ENCODE measurements around the gene TFDP2.

TFDP2 gene

GRCh38 chr3:142029791-142030190, 119.6 kb downstream of the TFDP2 start:
- Histone ChIP-seq H3K27me3 (ENCODE audit: control insufficient read depth in 1 of 2, insufficient read depth in 2 of 2, low read length in 2 of 2) (no peaks in the 10 kb centered on the region), H3K4me3 (ENCODE audit: low read depth in 1 of 2, low read length in 2 of 2) (peak overlapping the region in 1 of 2 donors; percentile 29), H3K4me1 (ENCODE audit: insufficient read depth, low read length) (peaks cover 15% of the 10 kb centered on the region), H3K27ac (ENCODE audit: low read depth, low read length) (no peak overlapping the region), H3K9ac (ENCODE audit: low read length) (peak overlapping the region; percentile 36), H3K36me3 (ENCODE audit: insufficient read depth, low read length) (no peaks in the 10 kb centered on the region), H3K9me3 (ENCODE audit: low read length) (no peaks in the 10 kb centered on the region)

- peaks cover 15% of the 10 kb centered on the region for H3K4me1 ChIP-seq (ENCODE audit: insufficient read depth, low read length)
- H3K27ac ChIP-seq (ENCODE audit: low read depth, low read length): no peak overlapping the region
Measured at GRCh38 chr3:142029052-142029642, 120.2 kb downstream of the TFDP2 start.

GRCh38 chr3:142028243-142028777, 121.0 kb downstream of the TFDP2 start:
- H3K4me1 ChIP-seq (ENCODE audit: insufficient read depth, low read length): peaks cover 15% of the 10 kb centered on the region
- H3K27ac ChIP-seq (ENCODE audit: low read depth, low read length): peak overlapping the region; percentile 34
- H3K27me3 ChIP-seq (ENCODE audit: control insufficient read depth in 1 of 2, insufficient read depth in 2 of 2, low read length in 2 of 2): no peaks in the 10 kb centered on the region
- no peaks in the 10 kb centered on the region for H3K36me3 ChIP-seq (ENCODE audit: insufficient read depth, low read length)
- H3K9me3 ChIP-seq (ENCODE audit: low read length): no peaks in the 10 kb centered on the region
- H3K4me3 ChIP-seq (ENCODE audit: low read depth in 1 of 2, low read length in 2 of 2): peak overlapping the region; percentile 32 to 51
- H3K9ac ChIP-seq (ENCODE audit: low read length): no peak overlapping the region

More at GRCh38 chr3:142029052-142029642, 120.2 kb downstream of the TFDP2 start:
- no peak overlapping the region for H3K9ac ChIP-seq (ENCODE audit: low read length)
- H3K27me3 ChIP-seq (ENCODE audit: control insufficient read depth in 1 of 2, insufficient read depth in 2 of 2, low read length in 2 of 2): no peaks in the 10 kb centered on the region
- H3K4me3 ChIP-seq (ENCODE audit: low read depth in 1 of 2, low read length in 2 of 2): no peak overlapping the region
- no peaks in the 10 kb centered on the region for H3K9me3 ChIP-seq (ENCODE audit: low read length)
- no peaks in the 10 kb centered on the region for H3K36me3 ChIP-seq (ENCODE audit: insufficient read depth, low read length)

- H3K36me3 ChIP-seq (ENCODE audit: insufficient read depth, low read length): no peaks in the 10 kb centered on the region
- peaks cover 15% of the 10 kb centered on the region for H3K4me1 ChIP-seq (ENCODE audit: insufficient read depth, low read length)
- peak overlapping the region; percentile 22 to 33 for H3K4me3 ChIP-seq (ENCODE audit: low read depth in 1 of 2, low read length in 2 of 2)
Measured at GRCh38 chr3:142027735-142028134, 121.6 kb downstream of the TFDP2 start.

GRCh38 chr3:142027300-142027699, 122.0 kb downstream of the TFDP2 start:
- Histone ChIP-seq H3K27ac (ENCODE audit: low read depth, low read length) (no peak overlapping the region), H3K4me3 (ENCODE audit: low read depth in 1 of 2, low read length in 2 of 2) (peak overlapping the region in 1 of 2 donors; percentile 22), H3K36me3 (ENCODE audit: insufficient read depth, low read length) (no peaks in the 10 kb centered on the region), H3K27me3 (ENCODE audit: control insufficient read depth in 1 of 2, insufficient read depth in 2 of 2, low read length in 2 of 2) (no peaks in the 10 kb centered on the region), H3K4me1 (ENCODE audit: insufficient read depth, low read length) (peaks cover 16% of the 10 kb centered on the region), H3K9ac (ENCODE audit: low read length) (no peak overlapping the region), H3K9me3 (ENCODE audit: low read length) (no peaks in the 10 kb centered on the region)

More at GRCh38 chr3:142027735-142028134, 121.6 kb downstream of the TFDP2 start:
- H3K27ac ChIP-seq (ENCODE audit: low read depth, low read length): no peak overlapping the region
- no peaks in the 10 kb centered on the region for H3K9me3 ChIP-seq (ENCODE audit: low read length)
- H3K27me3 ChIP-seq (ENCODE audit: control insufficient read depth in 1 of 2, insufficient read depth in 2 of 2, low read length in 2 of 2): no peaks in the 10 kb centered on the region
- no peak overlapping the region for H3K9ac ChIP-seq (ENCODE audit: low read length)

- no peaks in the 10 kb centered on the region for H3K9me3 ChIP-seq (ENCODE audit: low read length)
- no peaks in the 10 kb centered on the region for H3K36me3 ChIP-seq (ENCODE audit: insufficient read depth, low read length)
- no peak overlapping the region for H3K27ac ChIP-seq (ENCODE audit: low read depth, low read length)
- peaks cover 19% of the 10 kb centered on the region for H3K4me1 ChIP-seq (ENCODE audit: insufficient read depth, low read length)
- H3K27me3 ChIP-seq (ENCODE audit: control insufficient read depth in 1 of 2, insufficient read depth in 2 of 2, low read length in 2 of 2): no peaks in the 10 kb centered on the region
- no peak overlapping the region for H3K4me3 ChIP-seq (ENCODE audit: low read depth in 1 of 2, low read length in 2 of 2)
- H3K9ac ChIP-seq (ENCODE audit: low read length): no peak overlapping the region
Measured at GRCh38 chr3:142026333-142026732, 123.0 kb downstream of the TFDP2 start.

- Histone ChIP-seq H3K9ac (ENCODE audit: low read length) (no peak overlapping the region), H3K27me3 (ENCODE audit: control insufficient read depth in 1 of 2, insufficient read depth in 2 of 2, low read length in 2 of 2) (no peaks in the 10 kb centered on the region), H3K4me1 (ENCODE audit: insufficient read depth, low read length) (peaks cover 16% of the 10 kb centered on the region), H3K36me3 (ENCODE audit: insufficient read depth, low read length) (no peaks in the 10 kb centered on the region), H3K4me3 (ENCODE audit: low read depth in 1 of 2, low read length in 2 of 2) (no peak overlapping the region), H3K27ac (ENCODE audit: low read depth, low read length) (no peak overlapping the region), H3K9me3 (ENCODE audit: low read length) (no peaks in the 10 kb centered on the region)
Measured at GRCh38 chr3:142022381-142022780, 127.0 kb downstream of the TFDP2 start.

GRCh38 chr3:142021127-142021526, 128.2 kb downstream of the TFDP2 start:
- Histone ChIP-seq H3K9me3 (ENCODE audit: low read length) (no peaks in the 10 kb centered on the region), H3K9ac (ENCODE audit: low read length) (no peak overlapping the region), H3K4me3 (ENCODE audit: low read depth in 1 of 2, low read length in 2 of 2) (no peak overlapping the region), H3K27me3 (ENCODE audit: control insufficient read depth in 1 of 2, insufficient read depth in 2 of 2, low read length in 2 of 2) (no peaks in the 10 kb centered on the region), H3K27ac (ENCODE audit: low read depth, low read length) (no peak overlapping the region), H3K4me1 (ENCODE audit: insufficient read depth, low read length) (peaks cover 10% of the 10 kb centered on the region), H3K36me3 (ENCODE audit: insufficient read depth, low read length) (no peaks in the 10 kb centered on the region)

GRCh38 chr3:142019794-142020320, 129.5 kb downstream of the TFDP2 start:
- Histone ChIP-seq H3K4me1 (ENCODE audit: insufficient read depth, low read length) (peaks cover 10% of the 10 kb centered on the region), H3K27me3 (ENCODE audit: control insufficient read depth in 1 of 2, insufficient read depth in 2 of 2, low read length in 2 of 2) (no peaks in the 10 kb centered on the region), H3K36me3 (ENCODE audit: insufficient read depth, low read length) (no peaks in the 10 kb centered on the region), H3K4me3 (ENCODE audit: low read depth in 1 of 2, low read length in 2 of 2) (no peak overlapping the region), H3K9ac (ENCODE audit: low read length) (no peak overlapping the region), H3K9me3 (ENCODE audit: low read length) (no peaks in the 10 kb centered on the region), H3K27ac (ENCODE audit: low read depth, low read length) (no peak overlapping the region)

- H3K36me3 ChIP-seq (ENCODE audit: insufficient read depth, low read length): no peaks in the 10 kb centered on the region
- no peaks in the 10 kb centered on the region for H3K9me3 ChIP-seq (ENCODE audit: low read length)
- no peak overlapping the region for H3K27ac ChIP-seq (ENCODE audit: low read depth, low read length)
- no peaks in the 10 kb centered on the region for H3K27me3 ChIP-seq (ENCODE audit: control insufficient read depth in 1 of 2, insufficient read depth in 2 of 2, low read length in 2 of 2)
- no peak overlapping the region for H3K9ac ChIP-seq (ENCODE audit: low read length)
- H3K4me1 ChIP-seq (ENCODE audit: insufficient read depth, low read length): peaks cover 11% of the 10 kb centered on the region
- no peak overlapping the region for H3K4me3 ChIP-seq (ENCODE audit: low read depth in 1 of 2, low read length in 2 of 2)
Measured at GRCh38 chr3:142013993-142014392, 135.4 kb downstream of the TFDP2 start.

GRCh38 chr3:142013326-142013980, 135.9 kb downstream of the TFDP2 start:
- no peak overlapping the region for H3K27ac ChIP-seq (ENCODE audit: low read depth, low read length)
- no peaks in the 10 kb centered on the region for H3K27me3 ChIP-seq (ENCODE audit: control insufficient read depth in 1 of 2, insufficient read depth in 2 of 2, low read length in 2 of 2)
- no peak overlapping the region for H3K9ac ChIP-seq (ENCODE audit: low read length)
- no peaks in the 10 kb centered on the region for H3K36me3 ChIP-seq (ENCODE audit: insufficient read depth, low read length)
- H3K4me1 ChIP-seq (ENCODE audit: insufficient read depth, low read length): peaks cover 11% of the 10 kb centered on the region
- no peaks in the 10 kb centered on the region for H3K9me3 ChIP-seq (ENCODE audit: low read length)
- no peak overlapping the region for H3K4me3 ChIP-seq (ENCODE audit: low read depth in 1 of 2, low read length in 2 of 2)

Measured in muscle layer of colon (tissue), 2 donors.